Measurements from ENCODE around the gene NPPB.

NPPB gene

GRCh38 chr1:11858968-11859871, 475 bp upstream of the NPPB start:
- no peak for TF ChIP-seq CTCF (IDR thresholded peaks at IDR 0.05; ENCODE audit: low read depth, low read length)
- H3K9me3 ChIP-seq (ENCODE audit: severe bottlenecking), result no peaks in the 10 kb centered on the region
- H3K27ac ChIP-seq, result peak overlapping the region; percentile 72
- no peaks in the 10 kb centered on the region for H3K27me3 ChIP-seq (ENCODE audit: insufficient read depth, low read depth, severe bottlenecking)
- no peaks in the 10 kb centered on the region for H3K36me3 ChIP-seq
- no peak overlapping the region for H3K4me3 ChIP-seq (ENCODE audit: low read depth, low read length)
- no peak for DNase-seq

DNA sequence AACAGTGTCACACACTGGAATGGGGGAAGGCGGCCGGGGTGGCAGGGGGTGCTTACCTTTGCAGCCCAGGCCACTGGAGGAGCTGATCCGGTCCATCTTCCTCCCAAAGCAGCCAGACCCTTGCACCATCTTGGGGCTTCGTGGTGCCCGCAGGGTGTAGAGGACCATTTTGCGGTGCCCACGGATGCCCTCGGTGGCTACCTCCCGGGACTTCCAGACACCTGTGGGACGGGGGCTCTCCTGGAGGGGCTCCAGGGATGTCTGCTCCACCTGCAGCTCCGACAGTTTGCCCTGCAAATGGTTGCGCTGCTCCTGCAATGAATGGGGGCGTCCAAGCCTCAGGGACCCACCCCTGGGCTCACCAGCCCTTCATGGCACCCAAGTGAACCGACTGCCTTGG, 587 bp downstream of the NPPB start:
- H3K4me3 ChIP-seq (ENCODE audit: low read depth, low read length), result no peak overlapping the region
- H3K9me3 ChIP-seq (ENCODE audit: severe bottlenecking), result no peaks in the 10 kb centered on the region
- TF ChIP-seq CTCF (IDR thresholded peaks at IDR 0.05; ENCODE audit: low read depth, low read length), result no peak
- no peaks in the 10 kb centered on the region for H3K36me3 ChIP-seq
- H3K27ac ChIP-seq, result no peak overlapping the region
- no peaks in the 10 kb centered on the region for H3K27me3 ChIP-seq (ENCODE audit: insufficient read depth, low read depth, severe bottlenecking)
- no peak for DNase-seq

- H3K36me3 ChIP-seq, result no peaks in the 10 kb centered on the region
- no peak overlapping the region for H3K27ac ChIP-seq
- no peak for DNase-seq
- TF ChIP-seq CTCF (IDR thresholded peaks at IDR 0.05; ENCODE audit: low read depth, low read length), result no peak
- no peak overlapping the region for H3K4me3 ChIP-seq (ENCODE audit: low read depth, low read length)
- H3K9me3 ChIP-seq (ENCODE audit: severe bottlenecking), result no peaks in the 10 kb centered on the region
- H3K27me3 ChIP-seq (ENCODE audit: insufficient read depth, low read depth, severe bottlenecking), result no peaks in the 10 kb centered on the region
Measured at GRCh38 chr1:11857164-11857851, 1.4 kb downstream of the NPPB start.

GRCh38 chr1:11856698-11857097, 2.0 kb downstream of the NPPB start:
- no peak for DNase-seq
- TF ChIP-seq CTCF (IDR thresholded peaks at IDR 0.05; ENCODE audit: low read depth, low read length), result no peak
- H3K27ac ChIP-seq, result no peak overlapping the region
- no peaks in the 10 kb centered on the region for H3K9me3 ChIP-seq (ENCODE audit: severe bottlenecking)
- H3K27me3 ChIP-seq (ENCODE audit: insufficient read depth, low read depth, severe bottlenecking), result no peaks in the 10 kb centered on the region
- H3K4me3 ChIP-seq (ENCODE audit: low read depth, low read length), result no peak overlapping the region
- no peaks in the 10 kb centered on the region for H3K36me3 ChIP-seq

DNA sequence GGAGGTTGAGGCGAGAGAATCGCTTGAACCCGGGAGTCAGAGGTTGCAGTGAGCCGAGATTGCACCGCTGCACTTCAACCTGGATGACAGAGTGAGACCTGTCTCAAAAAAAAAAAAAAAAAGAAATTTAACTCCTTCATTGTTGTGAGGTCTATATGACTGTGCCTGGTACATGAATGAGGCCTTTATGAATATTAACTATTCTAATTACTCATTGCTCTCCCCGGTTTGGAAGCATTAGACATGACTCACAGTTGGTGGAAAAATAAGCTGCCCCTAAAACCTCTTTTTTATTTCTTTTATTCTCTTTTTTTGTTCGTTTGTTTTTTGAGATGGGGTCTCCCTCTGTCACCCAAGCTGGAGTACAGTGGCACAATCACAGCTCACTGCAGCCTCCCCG, 3.3 kb downstream of the NPPB start:
- DNase-seq, result no peak
- no peaks in the 10 kb centered on the region for H3K27me3 ChIP-seq (ENCODE audit: insufficient read depth, low read depth, severe bottlenecking)
- no peak for TF ChIP-seq CTCF (IDR thresholded peaks at IDR 0.05; ENCODE audit: low read depth, low read length)

More for the DNA sequence above, 3.3 kb downstream of the NPPB start:
- no peaks in the 10 kb centered on the region for H3K36me3 ChIP-seq
- H3K27ac ChIP-seq, result no peak overlapping the region
- no peak overlapping the region for H3K4me3 ChIP-seq (ENCODE audit: low read depth, low read length)
- no peaks in the 10 kb centered on the region for H3K9me3 ChIP-seq (ENCODE audit: severe bottlenecking)

All from WERI-Rb-1 (cell line).